HG03060 (cell line): ENCODE data around the gene PAM.
A peak's percentile ranks its signal among the peaks of the same experiment; 100 is the strongest.

ENCODE experiments used
- ATAC-seq: cut with Tn5 transposase; IDR thresholded peaks from one replicate; pipeline ENCODE4 v1.9.1; 2021; ENCODE audit warnings: low read depth, moderate number of reproducible peaks; ENCODE audit not compliant: unreplicated experiment

PAM gene

DNA sequence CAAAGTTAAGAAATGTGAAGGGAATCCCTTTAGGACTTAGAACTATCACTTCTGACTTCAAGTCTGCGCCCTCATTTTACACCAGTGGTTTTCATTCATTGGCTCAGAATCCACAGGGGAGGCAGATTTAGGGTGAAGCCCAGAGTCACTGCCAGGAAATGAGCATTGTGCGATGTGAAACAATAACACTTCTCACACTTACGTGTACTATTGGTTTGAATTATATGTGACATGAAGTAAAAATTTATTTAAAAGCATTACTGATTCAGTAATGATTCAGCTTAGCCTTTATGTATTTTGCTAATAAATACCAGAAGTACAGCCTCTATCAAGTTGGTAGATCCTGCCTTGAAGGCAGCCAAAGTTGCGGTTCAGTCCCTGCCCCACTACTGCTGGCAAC is 98.6 kb downstream of the PAM start:
- ATAC-seq: no peak

DNA sequence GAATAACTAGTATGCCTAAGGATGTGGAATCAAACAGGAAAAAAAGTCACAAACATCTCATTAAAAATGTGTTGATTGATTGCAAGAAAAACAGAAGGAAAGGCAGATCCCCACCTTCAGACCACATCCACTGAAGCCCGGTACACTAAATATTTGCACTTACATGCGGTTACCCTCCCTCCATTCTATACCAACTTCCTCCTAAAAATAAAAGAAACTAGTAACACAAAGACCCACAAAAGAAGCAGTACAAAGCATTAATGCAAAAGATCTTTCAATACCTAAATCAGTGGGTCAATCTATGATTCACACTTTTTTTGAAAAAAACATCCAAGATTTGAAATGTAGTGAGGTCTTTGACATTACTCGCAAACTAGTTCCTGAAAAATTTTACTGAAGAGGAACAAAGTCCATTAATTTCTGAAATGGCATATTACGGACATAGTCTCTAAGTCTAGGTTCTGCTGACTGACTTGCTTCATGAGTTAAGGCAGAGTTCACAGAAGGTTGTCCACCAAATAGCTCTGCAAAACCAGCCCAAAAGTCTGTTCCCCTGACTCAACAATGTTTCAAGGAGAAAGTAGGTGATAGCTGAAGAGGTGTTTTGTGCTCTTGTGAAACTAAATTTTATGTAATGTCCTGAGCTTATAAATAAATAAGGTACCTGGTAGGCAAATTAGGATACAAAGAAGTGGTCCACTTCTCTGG is 100.7 kb downstream of the PAM start:
- ATAC-seq: no peak

DNA sequence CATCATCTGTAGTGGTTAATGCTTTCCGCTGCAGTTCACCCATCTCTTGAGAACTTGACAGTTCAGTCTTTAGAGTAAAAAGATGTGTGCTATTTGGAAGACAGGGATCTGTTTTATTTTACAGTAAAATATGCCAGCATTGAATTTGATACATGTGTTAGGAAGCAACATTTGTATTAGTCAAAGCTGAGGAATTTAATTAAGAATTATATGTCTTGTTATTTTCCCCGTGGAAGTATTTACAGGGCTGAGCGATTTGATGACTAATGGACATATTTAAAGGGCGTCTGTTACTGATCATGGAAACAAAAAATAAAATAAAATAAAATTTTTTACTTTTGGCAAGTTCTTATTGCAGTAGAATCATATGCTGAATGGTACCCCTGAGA is 101.3 kb downstream of the PAM start:
- no peak for ATAC-seq

DNA sequence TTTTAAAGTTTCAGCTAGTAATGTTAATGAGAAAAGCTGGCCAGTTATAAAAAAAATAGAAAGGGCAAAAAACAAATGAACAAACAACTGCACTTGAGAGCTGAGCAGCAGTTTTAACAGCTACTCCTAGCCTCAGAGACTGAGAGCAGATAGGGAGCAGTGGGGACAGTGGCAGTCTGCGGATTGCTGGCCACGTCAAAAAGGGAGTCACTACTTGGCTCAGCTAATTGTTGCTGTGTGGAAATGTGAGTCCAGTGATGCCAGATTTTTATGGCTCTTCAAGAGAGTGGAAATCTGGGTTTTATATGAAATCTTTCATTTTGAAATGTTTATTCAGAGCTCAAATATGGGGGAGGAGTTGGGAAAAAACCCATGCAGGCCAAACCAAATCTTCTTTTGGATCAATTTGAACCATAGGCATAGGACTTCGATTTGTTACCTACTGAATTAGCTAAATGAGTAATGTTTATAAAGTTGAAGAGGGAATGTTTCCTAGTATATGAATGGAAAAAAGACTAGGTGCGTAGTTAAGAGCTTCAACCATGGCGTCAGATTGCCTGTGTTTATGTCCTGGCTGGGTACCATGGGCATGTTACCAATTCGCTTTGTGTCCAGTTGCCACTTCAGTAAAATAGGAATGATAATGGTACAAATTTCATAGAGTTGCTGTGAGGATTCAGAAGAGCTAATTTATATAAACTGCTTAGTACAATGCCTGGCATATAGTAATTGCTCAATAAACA is 102.1 kb downstream of the PAM start:
- no peak for ATAC-seq

DNA sequence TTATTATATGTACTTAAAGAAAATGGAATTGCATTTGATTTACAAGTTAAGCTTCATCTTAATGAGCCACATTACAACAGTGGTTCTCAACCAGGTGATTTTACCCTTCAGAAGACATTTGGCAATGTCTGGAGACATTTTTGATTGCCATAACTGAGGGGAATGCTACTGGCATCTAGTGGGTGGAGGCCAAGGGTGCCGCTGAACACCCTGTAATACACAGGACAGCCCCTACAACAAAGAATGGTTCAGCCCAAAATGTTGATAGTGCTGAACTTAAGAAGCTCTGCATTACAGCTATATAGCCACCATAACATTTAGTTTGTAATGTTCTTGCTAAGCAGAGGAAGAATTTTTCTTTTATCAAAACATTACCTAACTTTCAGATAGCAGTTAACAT is 103.1 kb downstream of the PAM start:
- ATAC-seq: no peak

DNA sequence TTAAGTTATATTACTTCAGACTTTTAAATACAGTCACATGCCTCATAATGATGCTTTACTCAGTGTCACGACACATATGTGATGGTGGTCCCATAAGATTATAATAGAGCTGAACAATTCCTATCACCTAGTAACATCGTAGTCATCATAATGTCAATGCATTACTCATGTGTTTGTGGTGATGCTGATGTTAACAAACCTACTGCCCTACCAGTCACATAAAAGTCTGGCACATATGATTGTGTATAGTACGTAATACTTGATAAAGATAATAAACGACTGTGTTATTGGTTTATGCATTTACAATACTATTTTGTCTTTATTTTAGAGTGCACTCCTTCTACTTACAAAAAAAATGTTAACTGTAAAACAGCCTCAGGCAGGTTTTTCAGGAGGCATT is 103.7 kb downstream of the PAM start:
- ATAC-seq: no peak

DNA sequence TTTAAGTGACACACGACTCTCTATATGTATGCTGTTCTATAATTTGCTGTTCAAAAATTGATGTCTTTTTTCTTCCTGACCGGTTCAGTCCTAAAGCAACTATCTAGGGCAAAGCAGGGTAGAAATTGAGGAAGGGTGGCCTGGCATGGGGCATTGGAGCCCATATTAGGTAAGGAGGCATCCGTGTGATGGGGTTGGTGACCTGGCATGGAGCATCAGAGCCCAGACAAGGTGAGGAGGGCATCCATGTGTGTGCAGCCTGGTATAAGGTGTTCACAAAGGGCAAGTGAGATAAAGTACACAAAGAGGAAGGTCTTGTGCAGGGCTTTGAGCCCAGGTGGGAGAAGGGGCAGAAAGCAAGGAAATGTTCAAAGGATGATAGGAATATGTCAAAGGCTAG is 104.9 kb downstream of the PAM start:
- ATAC-seq: no peak

DNA sequence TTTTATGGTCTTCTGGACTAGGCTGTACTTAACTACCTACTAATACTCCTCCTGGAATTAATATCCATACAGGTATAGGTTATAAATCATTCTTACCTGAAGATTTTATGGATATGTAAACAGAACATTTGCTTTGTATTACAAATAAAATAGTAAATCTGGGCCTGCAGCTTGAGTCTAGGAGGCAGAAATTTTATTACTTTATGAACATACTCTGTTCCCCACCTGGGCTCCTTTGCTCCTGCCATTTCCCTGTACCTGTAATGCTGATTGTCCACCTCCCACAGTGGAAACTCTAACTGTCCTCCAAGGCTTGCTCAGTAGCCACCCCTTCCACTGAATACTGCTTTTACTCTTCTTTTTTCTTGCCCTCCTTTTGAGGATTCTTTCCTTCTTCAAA is 108.0 kb downstream of the PAM start:
- ATAC-seq: no peak

DNA sequence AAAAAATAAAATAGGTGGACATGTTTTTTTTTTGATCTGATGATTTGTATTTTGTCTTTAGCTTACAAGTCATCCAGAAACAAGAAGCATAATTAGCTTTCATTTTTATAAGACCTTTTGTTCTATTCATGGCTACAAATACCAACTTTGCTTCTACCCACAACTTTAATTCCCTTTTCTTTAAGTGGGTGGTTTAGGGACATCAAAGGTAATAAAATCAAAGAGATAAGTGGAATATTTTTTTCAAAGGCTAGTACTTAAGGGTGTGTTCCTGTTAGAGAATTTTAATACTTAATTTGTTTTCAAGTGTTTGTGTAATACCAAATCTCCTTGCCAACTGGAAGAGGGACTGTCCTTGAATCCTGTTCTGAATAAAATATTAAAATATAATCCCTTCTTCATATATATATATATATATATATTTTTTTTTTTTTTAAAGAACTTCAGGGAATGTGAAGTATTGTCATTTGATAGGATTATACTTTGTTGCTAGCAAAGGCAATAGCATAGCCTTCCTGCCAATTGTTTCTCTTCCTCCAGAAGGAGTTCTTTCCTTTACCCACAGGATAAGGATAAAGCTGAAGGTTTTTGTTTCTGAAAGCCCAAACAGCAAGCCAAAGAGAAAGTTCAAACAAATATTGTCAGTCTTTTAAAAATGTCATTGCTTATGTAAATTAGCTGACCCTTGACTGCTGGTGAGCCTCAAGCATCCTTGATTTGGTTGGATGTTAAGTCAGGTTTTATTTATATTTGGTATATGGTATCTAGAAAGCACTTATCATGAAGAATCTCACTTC is 108.9 kb downstream of the PAM start:
- ATAC-seq: no peak

DNA sequence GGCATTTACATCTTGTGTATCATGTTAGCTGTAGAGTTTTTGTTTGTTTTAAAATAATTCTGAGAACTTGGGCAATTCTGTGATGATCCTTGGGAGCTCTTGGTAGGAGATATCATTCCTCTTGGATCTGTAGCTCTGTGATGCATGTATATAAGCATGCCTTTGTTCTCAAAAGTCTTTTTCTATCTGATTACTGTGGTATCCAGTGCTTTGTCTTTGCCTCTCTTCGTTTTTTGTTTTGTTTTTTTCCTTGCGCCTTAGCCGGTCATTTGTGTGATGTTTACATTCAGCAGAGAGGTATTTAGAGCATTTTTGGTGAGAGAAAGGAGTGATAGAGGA is 110.0 kb downstream of the PAM start:
- no peak for ATAC-seq

DNA sequence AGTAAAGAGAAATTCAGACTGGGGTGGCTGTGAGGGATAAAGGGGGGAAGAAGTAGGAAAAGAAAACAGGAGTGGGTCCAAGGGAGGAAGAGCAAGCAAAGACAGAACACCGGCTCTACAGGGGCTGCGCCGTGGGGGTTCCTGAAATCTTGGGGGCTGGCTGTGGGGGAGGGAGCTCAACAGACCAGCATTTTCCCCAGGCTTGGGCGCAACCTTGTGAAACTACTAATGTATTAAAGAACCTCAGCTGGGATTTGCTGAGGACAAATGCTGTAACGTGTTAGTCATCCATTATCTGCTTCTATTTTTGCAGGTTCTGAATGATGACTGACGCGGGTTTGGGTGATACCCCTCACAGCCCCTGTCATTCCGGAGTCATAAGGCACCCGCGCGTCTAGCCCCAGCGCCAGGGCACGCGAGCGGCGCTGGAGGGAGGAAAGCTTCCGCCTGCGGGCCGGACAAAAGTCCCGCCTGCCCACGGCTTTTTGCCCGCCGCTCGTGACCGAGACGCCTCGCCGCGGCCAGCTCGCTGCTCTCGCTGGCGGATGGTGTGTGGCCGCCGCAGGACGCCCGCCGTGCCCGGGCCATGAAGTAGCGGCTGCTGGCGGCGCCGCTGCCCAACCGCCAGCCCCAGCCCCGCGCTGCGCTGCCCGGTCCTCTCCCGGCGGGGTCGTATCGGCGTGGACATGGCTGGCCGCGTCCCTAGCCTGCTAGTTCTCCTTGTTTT is 110.6 kb downstream of the PAM start:
- ATAC-seq: peak; percentile 43

DNA sequence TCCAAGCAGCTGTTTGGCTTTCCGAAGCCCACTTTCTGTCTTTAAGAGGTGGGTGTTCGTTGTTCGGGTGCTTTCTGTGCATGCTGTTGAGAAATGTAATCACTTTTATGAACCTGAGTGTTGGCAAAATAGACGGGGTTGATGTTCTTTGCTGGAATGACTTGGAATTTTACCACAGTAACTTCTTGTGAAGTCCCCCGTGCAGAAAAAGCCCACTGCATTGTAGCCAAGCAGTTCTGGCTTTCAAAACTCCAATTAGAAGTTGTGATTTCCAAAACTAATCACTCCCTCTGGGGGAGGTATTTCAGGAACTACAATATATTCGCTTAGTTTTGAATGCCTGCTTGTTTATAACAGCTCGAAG is 111.1 kb downstream of the PAM start:
- peak; percentile 4 for ATAC-seq

DNA sequence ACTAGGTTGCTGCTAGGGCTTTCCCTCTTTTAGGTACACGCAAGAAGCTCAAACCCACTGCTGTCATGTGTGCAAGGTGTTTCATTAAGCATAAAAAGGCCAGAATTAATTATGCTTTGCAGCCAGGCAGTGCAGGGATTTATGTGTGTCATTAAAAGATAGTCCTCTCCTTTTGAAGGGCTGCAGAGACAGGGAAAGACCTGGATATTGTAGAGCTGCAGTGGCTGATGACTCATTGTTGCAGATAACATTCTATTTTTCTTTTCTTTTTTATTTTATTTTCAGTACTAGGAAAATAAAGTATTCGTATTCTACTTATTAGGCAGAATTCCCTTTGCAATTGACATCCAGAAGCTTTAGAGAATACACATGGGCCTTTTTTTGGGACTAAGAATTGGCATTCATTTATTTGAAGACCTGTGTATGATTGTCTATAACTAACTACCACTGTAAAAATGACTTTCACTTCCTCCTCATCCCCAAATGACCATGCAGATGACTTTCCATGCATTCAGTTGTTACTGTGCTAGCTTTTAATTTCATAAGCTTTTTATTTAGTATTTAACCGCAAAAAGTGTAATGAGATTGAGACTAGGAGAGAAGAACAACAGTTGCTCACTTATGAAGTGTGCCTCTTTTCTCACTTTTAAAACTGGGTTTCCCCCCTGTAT is 113.0 kb downstream of the PAM start:
- no peak for ATAC-seq

DNA sequence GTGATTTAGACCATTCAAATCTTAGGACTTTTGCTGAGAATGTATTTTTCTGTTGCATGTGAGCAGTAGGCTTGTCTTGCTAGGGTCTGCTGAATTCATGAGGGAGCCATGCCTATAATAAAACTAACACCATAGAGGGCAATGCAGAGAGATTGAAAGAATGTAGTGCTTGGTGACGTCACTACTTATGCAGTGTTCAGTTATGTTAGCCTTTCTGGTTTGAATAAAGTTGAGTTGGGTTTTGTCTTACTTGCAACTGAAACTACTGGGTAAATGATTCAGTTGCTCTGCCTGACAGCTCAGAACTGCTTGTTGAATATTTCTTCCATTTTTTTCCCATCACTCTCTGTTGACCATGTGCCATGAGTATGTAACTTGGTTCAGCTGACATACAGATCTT is 114.1 kb downstream of the PAM start:
- no peak for ATAC-seq

DNA sequence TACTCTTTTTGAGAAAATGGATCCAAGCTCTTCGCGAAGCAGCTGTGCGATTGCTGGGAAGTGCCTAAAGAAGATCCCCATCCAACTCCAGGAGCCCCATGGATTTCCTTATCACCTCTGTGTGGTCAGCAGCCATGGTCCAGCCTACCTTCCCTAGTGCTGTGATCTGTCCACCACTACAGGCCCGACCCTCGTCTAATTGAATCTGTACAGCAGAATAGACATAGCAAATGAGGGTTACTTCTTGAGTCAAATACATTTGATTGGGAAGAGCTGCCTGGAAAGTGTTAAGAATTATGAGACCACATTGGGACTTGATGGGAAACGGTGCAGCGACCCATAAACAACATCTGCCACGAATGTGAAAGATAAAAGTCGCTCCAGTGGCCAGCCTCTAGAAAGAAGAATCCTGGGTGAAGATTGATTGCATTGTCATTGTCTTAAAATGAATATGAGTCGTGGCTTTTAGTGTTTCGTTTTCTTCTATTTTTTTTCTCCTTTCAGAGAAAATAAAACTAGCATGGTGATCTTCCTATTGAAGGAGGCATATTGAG is 118.4 kb downstream of the PAM start:
- no peak for ATAC-seq

DNA sequence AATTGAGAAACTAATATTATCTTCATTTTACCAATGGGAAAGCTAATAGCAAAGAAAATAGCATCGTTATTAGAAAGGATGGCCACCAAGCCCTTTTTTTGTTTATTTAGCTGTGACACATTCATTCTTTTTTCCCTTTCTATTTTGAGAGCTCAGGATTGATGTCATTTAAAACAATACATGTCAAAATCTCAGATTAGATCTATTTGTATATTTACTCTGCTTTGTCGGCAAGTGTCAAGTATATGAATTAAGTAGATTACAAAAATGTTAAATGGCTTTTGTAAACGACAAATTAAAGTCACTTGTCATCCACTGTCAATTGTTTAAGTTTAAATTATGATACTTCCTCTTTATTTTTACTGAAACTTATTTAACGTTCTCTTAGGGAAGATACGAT is 118.9 kb downstream of the PAM start:
- no peak for ATAC-seq

DNA sequence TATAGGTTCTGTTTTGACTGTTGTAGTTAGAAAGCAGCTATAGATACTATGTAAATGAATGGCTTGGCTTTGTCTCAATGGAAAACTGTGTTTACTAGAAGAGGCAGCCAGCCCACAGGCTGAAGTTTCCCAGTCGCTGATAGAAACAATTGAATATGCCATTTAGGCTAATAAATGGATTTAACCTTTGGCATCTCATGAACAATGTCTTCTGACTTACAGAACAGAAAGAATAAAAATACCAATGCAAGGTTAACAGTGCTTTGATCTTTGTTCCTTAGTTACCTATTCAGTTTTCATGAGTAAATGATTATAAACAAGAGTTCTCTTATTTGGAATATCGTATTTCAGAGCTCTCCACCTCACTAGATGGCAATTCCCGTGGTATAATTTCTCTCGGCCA is 120.6 kb downstream of the PAM start:
- no peak for ATAC-seq

DNA sequence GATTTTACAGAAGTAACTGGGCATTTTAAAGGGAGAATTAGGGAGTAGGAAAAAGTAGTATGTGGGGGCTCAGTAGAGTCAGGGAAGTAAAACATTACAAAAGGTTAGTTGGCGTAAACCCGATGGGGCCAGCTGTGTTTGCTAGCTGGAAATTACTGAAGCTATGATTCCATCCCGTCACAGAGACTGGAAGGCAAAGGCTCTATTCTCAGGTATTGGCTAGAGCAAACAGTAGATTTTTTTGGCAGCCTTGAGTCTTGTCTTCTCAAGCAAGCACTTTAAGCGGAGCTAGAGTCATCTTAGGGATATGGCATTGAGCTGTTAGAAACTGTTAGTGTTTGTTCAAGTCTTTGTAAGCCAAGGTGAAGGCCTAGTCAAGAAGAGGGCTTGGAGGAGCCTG is 121.5 kb downstream of the PAM start:
- ATAC-seq: no peak

DNA sequence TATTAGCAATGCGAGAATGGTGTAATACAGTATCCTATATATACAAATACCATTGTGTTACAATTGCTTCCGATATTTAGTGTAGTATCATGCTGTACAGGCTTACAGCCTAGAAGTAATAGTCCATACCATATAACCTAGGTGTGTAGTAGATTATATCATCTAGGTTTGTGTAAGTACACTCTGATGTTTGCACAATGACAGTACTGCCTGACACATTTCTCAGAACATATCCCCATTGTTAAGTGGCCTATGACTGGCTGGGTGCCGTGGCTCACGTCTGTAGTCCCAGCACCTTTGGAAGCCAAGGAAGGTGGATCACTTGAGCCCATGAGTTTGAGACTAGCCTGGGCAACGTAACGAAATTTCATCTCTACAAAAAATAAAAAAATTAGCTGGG is 124.6 kb downstream of the PAM start:
- ATAC-seq: no peak

DNA sequence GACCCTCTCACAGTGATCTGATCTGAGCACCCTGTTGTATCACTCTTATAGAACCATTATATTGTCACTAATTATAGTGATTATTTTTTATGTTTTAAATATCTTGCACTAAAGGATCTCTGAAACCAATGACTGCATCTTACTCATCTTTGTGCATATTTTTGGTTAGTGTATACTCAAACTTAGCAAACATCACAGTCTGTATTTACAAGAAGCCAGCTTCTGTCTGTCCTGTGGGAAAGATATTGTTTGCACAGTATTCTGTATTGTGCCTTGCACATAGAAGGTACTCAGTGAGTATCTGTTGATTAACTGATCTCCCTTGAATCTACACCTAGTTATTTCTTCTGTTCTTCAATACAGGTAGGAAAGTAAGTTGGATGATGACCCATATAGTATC is 131.5 kb downstream of the PAM start:
- no peak for ATAC-seq
